HG03354 (cell line): ENCODE data around the gene VPS52.
"Not testable (repeated sequence)": the region's sequence is repeated elsewhere in the genome, so short reads cannot be mapped to it uniquely, and the experiment has no call there.

Source experiments
- ATAC-seq: cut with Tn5 transposase; IDR thresholded peaks from one replicate; pipeline ENCODE4 v1.9.1; 2021; ENCODE audit warnings: mild to moderate bottlenecking; ENCODE audit not compliant: unreplicated experiment, poor library complexity, severe bottlenecking

VPS52 gene

GRCh38 chr6:33259032-33259431 is 12.6 kb downstream of the VPS52 start:
- no peak for ATAC-seq

DNA sequence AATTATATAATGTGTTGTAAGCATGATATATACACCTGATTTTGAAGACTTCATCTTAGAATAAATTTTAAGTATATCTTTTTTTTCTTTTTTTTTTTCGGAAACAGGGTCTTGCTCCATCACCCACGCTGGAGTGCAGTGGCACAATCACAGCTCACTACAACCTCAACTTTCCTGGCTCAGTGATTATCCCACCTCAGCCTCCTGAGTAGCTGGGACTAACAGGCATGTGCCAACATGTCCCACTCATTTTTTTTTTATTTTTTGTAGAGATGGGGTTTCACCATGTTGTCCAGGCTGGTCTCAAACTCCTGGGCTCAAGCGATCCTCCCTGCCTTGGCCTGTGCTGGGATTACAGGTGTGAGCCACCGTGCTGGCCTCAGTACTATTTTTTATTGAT is 17.1 kb downstream of the VPS52 start:
- ATAC-seq: no peak

DNA sequence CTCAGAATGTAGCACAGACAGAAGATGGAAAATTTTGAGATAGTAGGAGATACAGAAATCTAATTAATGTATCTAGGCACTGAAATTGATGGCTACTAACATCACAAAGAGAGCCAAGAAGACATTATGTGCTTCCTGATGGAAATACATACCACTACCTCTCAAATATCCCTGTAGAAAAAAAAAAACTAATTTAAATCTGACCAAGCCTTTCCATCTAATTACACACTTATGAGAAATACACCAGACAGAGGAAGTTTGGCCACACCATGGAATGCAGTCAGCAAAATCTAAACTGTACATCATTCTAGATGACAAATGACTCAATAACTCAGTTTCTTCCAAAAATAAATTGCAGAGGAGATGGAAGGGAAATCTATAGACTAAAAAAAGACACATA is 18.9 kb downstream of the VPS52 start:
- ATAC-seq: no peak

DNA sequence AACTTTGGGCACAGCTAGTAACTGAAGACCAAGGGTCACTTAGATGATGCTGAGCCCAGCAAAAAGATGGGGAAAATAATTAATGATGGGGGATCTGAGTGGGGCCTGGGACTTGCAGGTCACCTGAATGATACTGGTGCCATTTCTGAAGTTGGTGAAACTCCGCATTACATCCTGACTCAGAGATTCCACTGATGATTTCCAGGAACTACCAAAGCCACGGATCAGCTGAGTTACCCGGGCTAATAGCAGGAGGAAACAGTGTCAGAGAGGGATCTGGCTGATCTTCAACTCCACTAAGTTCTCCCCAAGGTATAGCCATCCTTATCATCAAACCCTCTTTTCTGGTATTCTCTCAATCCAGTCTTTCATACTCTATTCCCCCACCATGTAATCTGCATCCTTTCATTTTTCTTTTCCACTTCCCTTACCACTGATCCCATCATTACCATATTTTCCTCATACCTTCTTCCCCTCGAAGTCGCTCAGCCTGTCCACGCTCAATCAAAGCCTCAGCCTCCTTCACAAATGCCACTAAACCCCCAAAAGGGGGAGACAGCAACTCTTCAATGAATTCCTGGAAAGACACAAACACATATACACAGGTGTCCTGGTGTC is 20.2 kb downstream of the VPS52 start:
- ATAC-seq: no peak

DNA sequence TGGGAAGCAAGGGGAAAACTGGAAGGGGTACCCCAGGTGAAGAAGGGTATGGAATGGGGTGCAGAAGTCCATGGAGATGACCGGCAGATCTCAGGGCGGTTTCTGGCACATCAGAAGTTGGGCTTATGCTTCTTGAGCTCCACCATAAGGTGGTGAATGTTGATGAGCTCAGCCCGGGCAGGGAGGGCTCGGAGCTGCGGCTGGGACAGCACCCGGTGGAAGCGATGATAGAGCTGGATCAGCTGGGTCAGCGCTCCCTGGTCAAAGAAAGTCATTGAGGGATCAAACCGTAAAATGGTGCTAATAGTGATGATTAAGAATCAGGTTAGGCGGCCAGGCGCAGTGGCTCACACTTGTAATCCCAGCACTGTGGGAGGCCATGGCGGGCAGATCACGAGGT is 20.9 kb downstream of the VPS52 start:
- no peak for ATAC-seq

GRCh38 chr6:33249732-33250630 is 21.7 kb downstream of the VPS52 start:
- no peak for ATAC-seq

DNA sequence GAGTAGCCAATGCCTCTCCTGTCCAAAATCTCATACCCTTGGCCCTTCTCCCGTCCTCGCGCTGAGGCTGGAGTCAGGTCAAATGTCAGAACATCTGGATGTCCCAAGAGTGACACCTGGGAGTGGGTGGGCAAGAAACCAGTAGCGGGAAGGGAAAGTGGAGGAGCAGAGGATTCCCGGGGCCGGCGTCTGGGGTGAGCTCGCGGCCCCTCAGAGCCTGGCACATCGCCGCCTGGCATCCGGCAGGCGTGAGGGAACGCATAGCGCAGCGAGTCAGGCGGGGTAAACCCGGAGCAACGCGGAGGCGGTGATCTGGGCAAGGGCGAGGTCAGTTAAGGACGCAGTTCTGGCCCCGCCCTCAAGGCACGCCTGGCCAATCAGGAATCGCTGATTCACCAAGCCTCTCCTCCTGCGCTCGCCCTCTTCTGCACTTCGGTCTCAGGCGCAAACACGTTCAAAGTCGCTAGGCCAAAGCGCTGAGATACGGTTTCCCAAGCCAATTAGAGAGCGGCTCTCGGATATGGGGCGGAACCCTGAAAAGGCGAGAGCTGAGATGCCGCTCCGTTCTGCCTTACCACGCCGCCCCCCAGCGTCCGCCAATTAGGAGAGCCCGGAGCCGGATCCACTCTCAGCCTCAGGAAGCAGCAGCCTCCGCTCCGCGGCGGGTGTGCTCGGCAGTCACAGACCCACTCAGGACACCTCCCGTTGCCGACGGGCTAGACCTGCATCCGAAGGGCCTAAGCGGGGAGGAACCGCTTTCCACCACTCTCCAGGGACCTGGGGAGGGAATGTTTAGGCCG is 22.5 kb downstream of the VPS52 start:
- peak; percentile 90 for ATAC-seq

DNA sequence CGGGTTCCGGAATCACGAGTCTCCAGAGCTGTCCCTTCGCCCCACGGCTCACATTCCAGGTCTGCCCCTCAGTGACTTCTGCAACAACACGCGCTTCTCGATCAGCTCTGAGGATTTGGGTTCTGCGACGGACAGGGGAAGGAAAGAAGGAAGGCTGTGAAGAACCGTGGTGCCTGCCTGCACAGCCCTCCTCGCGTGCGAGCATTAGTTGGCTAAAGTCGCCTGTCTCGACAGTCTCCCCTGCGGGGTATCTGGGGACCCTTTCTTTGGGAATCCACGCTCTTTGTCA is 23.1 kb downstream of the VPS52 start:
- no peak for ATAC-seq

GRCh38 chr6:33247977-33248642 is 23.6 kb downstream of the VPS52 start:
- peak; percentile 50 for ATAC-seq

DNA sequence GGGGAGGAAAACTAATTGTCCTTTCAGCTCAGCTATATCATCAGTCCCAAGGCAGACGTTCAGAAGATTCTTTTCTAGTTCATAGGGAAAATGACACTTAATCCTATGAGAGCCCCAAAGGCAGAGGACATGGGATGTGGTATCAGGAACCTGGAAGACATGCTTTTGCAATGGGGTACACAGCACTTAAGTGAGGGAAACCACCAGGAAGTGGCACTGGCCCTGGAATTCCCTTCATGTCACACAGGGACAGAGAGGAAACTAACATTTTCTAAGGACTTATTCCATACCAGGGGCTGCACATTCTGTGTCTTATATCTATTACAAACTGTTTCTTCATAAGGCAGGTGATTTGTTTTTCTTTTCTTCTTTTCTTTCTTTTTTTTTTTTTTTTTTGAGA is 28.2 kb downstream of the VPS52 start:
- no peak for ATAC-seq

DNA sequence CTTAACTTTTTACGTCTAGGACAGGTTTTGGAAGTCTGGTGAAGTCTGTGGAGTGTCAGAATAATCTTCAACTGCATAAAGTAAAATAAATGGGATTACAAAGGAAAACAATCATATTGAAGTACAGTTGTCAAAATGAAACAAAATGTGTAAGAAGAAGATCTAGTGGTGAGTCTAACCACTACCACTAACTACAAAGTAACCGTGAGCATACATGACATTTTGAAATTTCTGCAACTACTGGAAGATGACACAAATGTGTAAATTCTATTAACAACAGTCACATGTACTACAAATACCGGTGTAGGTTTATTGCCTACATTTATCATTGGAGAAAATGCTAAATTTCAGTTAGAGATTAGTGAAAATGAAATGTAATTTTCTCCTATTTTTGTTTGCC is 29.7 kb downstream of the VPS52 start:
- no peak for ATAC-seq

GRCh38 chr6:33237741-33238140 is 33.9 kb downstream of the VPS52 start:
- no peak for ATAC-seq

GRCh38 chr6:33236852-33237251 is 34.8 kb downstream of the VPS52 start:
- no peak for ATAC-seq

DNA sequence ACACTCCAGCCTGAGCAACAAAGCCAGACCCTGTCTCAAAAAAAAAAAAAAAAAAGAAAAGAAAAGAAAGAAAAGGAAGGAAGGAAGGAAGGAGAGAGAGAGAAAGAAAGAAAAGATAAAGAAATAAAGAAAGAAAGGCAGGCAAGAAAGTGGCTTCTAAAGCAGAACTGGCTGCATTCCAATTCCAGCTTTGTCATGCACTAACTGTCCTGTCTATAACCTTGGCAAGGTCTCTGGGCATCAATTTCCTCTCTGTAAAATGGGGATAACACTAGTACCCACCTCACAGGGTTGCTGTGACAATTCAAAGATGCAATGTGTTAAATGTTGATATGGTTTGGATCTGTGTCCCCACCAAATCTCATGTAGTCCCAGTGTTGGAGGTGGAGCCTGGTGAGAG is 35.3 kb downstream of the VPS52 start:
- ATAC-seq: no peak

DNA sequence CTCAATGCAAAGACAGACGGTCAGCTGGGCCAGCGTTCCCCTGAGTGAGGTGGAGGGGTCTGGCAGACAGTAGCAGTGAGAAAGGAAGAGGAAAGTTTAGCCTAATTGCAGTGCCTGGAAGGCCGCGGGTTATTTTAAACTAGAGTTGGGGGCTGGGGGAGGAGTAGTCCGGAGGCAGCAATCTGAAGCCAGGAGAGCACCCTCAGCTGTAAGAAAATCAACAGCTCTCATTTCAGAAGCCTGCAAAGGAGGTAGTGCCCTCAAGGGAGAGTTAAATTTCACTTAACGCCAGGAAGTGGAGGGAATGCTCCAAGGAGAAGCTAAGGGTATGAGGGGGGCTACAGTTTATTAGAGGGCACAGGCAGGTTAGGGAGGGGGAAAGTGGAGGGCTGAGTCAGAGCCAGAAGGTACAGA is 36.4 kb downstream of the VPS52 start:
- no peak for ATAC-seq

DNA sequence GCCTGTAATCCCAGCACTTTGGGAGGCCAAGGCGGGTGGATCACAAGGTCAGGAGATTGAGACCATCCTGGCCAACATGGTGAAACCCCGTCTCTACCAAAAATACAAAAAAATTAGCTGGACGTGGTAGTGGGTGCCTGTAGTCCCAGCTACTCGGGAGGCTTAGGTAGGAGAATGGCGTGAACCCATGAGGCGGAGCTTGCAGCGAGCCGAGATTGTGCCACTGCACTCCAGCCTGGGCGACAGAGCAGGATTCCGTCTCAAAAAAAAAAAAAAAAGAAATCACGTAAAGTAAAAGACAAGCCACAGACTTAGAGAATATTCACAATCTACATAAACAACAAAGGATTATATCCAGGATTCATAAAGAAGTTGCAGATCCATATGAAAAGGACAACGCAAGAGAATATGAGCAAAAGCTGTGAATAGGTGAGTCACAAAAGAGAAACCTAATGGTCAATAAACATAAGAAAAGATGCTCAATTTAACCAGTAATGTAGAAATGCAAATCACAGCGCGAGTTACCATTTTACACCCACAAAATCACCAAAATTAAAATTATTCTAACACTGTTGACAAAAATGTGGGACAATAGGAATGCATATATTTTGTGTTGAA is 45.1 kb downstream of the VPS52 start:
- not testable (repeated sequence) for ATAC-seq

- ATAC-seq: no peak
These were observed 54.0 kb downstream of the VPS52 start for GRCh38 chr6:33217681-33218080.

DNA sequence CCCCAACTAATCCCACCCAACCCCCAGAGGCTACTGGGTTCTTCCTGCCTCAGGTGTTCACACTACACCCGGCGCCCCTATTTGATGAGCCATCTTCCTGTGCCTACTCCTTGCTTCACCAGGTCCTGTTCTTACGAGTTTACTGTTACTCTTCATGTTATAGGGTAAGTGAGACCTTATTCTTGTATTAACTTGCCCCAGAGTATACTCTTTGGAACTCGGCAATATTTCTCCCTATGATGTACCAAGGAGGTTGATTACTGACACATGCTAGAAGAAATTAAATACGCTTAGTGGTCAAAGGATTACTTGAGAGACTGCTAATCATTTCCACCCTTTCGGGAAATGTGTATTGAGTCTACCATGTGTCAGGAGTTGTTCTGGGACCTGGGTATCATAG is 54.4 kb downstream of the VPS52 start:
- ATAC-seq: no peak

DNA sequence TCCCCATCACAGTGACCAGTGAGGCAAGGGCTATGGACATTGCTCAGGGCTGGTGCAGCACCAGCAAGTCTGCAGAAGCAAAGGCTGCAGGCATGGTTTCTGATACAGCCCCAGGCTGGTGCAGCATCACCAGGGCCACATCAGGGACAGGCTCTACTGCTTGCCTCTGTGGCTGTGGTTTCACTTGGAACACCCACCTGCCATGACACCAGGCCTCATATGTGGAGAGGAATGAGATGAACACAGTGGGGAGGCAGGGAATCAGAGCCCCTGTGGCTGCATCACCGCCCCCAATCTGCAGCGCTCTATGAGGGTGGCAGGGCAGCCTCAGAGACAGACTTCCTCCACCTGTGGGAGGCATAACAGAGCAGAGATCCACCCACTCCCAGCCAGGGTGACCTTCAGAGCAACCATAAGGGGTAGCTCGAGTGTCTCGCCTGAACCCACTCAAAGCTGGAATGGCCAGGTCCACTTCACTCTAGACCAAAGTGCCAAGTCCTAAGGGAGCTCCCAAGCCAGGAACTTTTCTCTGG is 55.5 kb downstream of the VPS52 start:
- ATAC-seq: no peak
